ENCODE data around the gene GPR84. TPM values are rescaled to one million over a fixed set of nuclear protein-coding genes. Genes with fewer than 3 reads are reported as not detected.

GPR84 gene
- total RNA-seq (2021; fragmentation: NEBNext Ultra II Directional; extraction: Animal tissue kit (Norgen Biotek cat#: 25700)), result not detected in 2 replicates
- polyA plus RNA-seq (2011; rRNA removed), result 0.09 and 0.14 TPM in 2 replicates
- not detected for polyA plus RNA-seq (2011; cell fraction: cytosol; rRNA removed)
- polyA plus RNA-seq (2011; cell fraction: nucleus; rRNA removed), result not detected
- 0.12 TPM in 1 of 4 replicates, not detected in the others for polyA plus RNA-seq (2012, experiment 1 of 2)
- not detected for polyA plus RNA-seq (2012, experiment 2 of 2)
- polyA plus RNA-seq (2013, experiment 1 of 2), result not detected
- polyA plus RNA-seq (2013, experiment 2 of 2), result not detected
- 0.38 TPM in 1 of 2 replicates, not detected in the other for polyA minus RNA-seq (2011; rRNA and poly(A)+ RNA removed)
- polyA minus RNA-seq (2011; cell fraction: cytosol; rRNA and poly(A)+ RNA removed), result not detected
- not detected for polyA minus RNA-seq (2011; cell fraction: nucleus; rRNA and poly(A)+ RNA removed)
- long read RNA-seq, experiment 1, result 0 reads
- long read RNA-seq, experiment 2, result 0 reads

GRCh38 chr12:54364413-54364812, at the start of gene GPR84:
Gene GPR84 (minus strand): TSS chr12:54364486. CDS start chr12:54363851, 635 bp downstream.
- no peak within 1 kb of the TSS for H3K4me2 ChIP-seq (ENCODE audit: insufficient read depth in 1 of 2, low read depth in 2 of 2, low read length in 2 of 2)
- H3K4me3 ChIP-seq (ENCODE audit: extremely low read depth in 1 of 4, insufficient read depth in 2 of 4, low read depth in 3 of 4, low read length in 4 of 4), result no peak within 1 kb of the TSS
- peaks cover 0 to 12% (median 5%) of the 10 kb centered on the region in 4 experiments; a peak in 5 of 7 replicates for H3K4me1 ChIP-seq (replicated peaks in 1 of 4; ENCODE audit: control insufficient read depth in 3 of 4, insufficient read depth in 4 of 4, low read length in 3 of 4)
- peaks cover 8% of the 10 kb centered on the region for H3K23me2 ChIP-seq (ENCODE audit: low read depth, low read length)
- no peak within 1 kb of the TSS for H2BK20ac ChIP-seq (ENCODE audit: low read length)
- no peak within 1 kb of the TSS for H3K27ac ChIP-seq (ENCODE audit: low read depth, low read length)
- H3K18ac ChIP-seq (ENCODE audit: extremely low read depth, low read length), result no peak within 1 kb of the TSS
- 94% methylated on average over 4 of the region's 4 CpGs; no CpG with 5 or more reads in 1 of the 2 experiments for WGBS, 2 experiments (ENCODE audit: extremely low coverage in 1 of 2, insufficient coverage in 1 of 2, insufficient read length in 1 of 2, insufficient replicate concordance in 2 of 2, low coverage in 1 of 2, low lambda C conversion rate in 2 of 2, missing lambda C conversion rate in 1 of 2)
- H2BK12ac ChIP-seq (ENCODE audit: low read depth, low read length), result no peak within 1 kb of the TSS; the same call in 1 of the 2 replicates
- CTCF ChIA-PET (ENCODE audit: partially characterized antibody), result no interaction called here
- H3K27me3 ChIP-seq (replicated peaks in 1 of 4; ENCODE audit: control insufficient read depth in 3 of 4, extremely low read depth in 1 of 4, insufficient read depth in 3 of 4, low read length in 3 of 4), result peaks cover 0 to 12% (median 8%) of the 10 kb centered on the region in 4 experiments; a peak in 5 of 7 replicates
- no peaks in the 10 kb centered on the region for H3K79me2 ChIP-seq (ENCODE audit: control insufficient read depth in 1 of 2, insufficient read depth in 2 of 2, low read length in 2 of 2)
- no peak within 1 kb of the TSS for H2BK120ac ChIP-seq (replicated peaks; ENCODE audit: low read depth, low read length)
- H3K14ac ChIP-seq (ENCODE audit: insufficient read length), result no peak within 1 kb of the TSS
- no peak within 1 kb of the TSS for H2AFZ ChIP-seq (ENCODE audit: low read length)
- H3K9ac ChIP-seq (replicated peaks in 1 of 4; ENCODE audit: extremely low read depth in 1 of 4, low read depth in 3 of 4, low read length in 3 of 4), result no peak within 1 kb of the TSS
- H2BK15ac ChIP-seq (ENCODE audit: low read length), result no peak within 1 kb of the TSS
- FAIRE-seq, result no peak
- H4K8ac ChIP-seq (ENCODE audit: extremely low read depth, insufficient read depth, low read length), result no peak within 1 kb of the TSS
- no peaks in the 10 kb centered on the region for H3K9me3 ChIP-seq (ENCODE audit: insufficient read depth in 2 of 2, low read depth in 1 of 2, low read length in 1 of 2)
- H4K5ac ChIP-seq (ENCODE audit: insufficient read length, low read depth, low read length), result no peak within 1 kb of the TSS
- no peak for DNase-seq (ENCODE audit: low read depth in 1 of 2, low spot score in 2 of 2)
- H2AK5ac ChIP-seq (ENCODE audit: low read depth, low read length), result no peak within 1 kb of the TSS
- H3K36me3 ChIP-seq (ENCODE audit: control insufficient read depth in 2 of 4, insufficient read depth in 4 of 4, low read length in 3 of 4), result no peaks in the 10 kb centered on the region
- no peak within 1 kb of the TSS for H4K91ac ChIP-seq (replicated peaks; ENCODE audit: insufficient read length, low read length)
- no peak within 1 kb of the TSS for H2BK5ac ChIP-seq (ENCODE audit: low read depth, low read length)
- H3K4ac ChIP-seq (replicated peaks; ENCODE audit: insufficient read length, low read depth, low read length), result no peak within 1 kb of the TSS
- POLR2A ChIA-PET (ENCODE audit: partially characterized antibody), result no interaction called here
- no peak within 1 kb of the TSS for H3K56ac ChIP-seq (replicated peaks; ENCODE audit: insufficient read length, low read depth, low read length)
- H4K20me1 ChIP-seq (replicated peaks in 1 of 2; ENCODE audit: control insufficient read depth in 1 of 2, insufficient read depth in 2 of 2, low read length in 2 of 2), result no peaks in the 10 kb centered on the region
- H3K23ac ChIP-seq (ENCODE audit: insufficient read length), result no peak within 1 kb of the TSS
- no peaks in the 10 kb centered on the region for H3K79me1 ChIP-seq (ENCODE audit: low read depth, low read length)
- TF ChIP-seq ZNF274 (IDR thresholded peaks at IDR 0.05; ENCODE audit: borderline replicate concordance, extremely low read depth, low read length) (no peak), SRF (IDR thresholded peaks at IDR 0.05; ENCODE audit: low read depth, low read length) (no peak), RBBP5 (IDR thresholded peaks at IDR 0.05; ENCODE audit: borderline replicate concordance, low read depth, low read length) (no peak), POLR2A (IDR thresholded peaks at IDR 0.05; ENCODE audit: control extremely low read depth in 1 of 2, low read depth in 2 of 2, low read length in 2 of 2) (no peak), JUND (IDR thresholded peaks at IDR 0.05; ENCODE audit: low read length) (no peak), TAF7 (optimal IDR thresholded peaks at IDR 0.05; ENCODE audit: borderline replicate concordance, low read depth, low read length) (no peak), KDM5A (IDR thresholded peaks at IDR 0.05; ENCODE audit: low read length) (no peak), BRCA1 (IDR thresholded peaks at IDR 0.05; ENCODE audit: low read depth, low read length) (no peak)

Measured in H1 (cell line).